Breast epithelium (tissue), 4 donors: Measurements from ENCODE around the gene GLYR1. TPM values are rescaled to one million over a fixed set of nuclear protein-coding genes. Genes with fewer than 3 reads are reported as not detected.

ENCODE experiments used
- DNase-seq, 2 donors: peaks; one replicate each; pipeline ENCODE4 v3.0.0-alpha.2; 2019; ENCODE audit warnings: low spot score in 2 of 2
- H3K27ac ChIP-seq, 2 donors: fragments of 200-600 bp; sonication (generic) in 1 of 2; one replicate each; pipeline ENCODE4 v1.5.1; 2016 to 2019; ENCODE audit warnings: mild to moderate bottlenecking in 1 of 2
- H3K27me3 ChIP-seq, 2 donors: fragments of 200-600 bp; sonication (generic) in 1 of 2; one replicate each; pipeline versions ENCODE4 v1.5.1 to v1.6.0; 2017 to 2019; ENCODE audit warnings: control low read depth in 1 of 2, mild to moderate bottlenecking in 1 of 2
- H3K36me3 ChIP-seq: fragments of 200-600 bp; one replicate; pipeline ENCODE4 v1.5.1; 2019
- H3K4me1 ChIP-seq, 2 donors: fragments of 200-600 bp; sonication (generic); one replicate each; pipeline ENCODE4 v1.5.1; 2016 to 2019; ENCODE audit warnings: control low read depth in 1 of 2
- H3K4me3 ChIP-seq, 3 donors: fragments of 200-600 bp; sonication (generic); 1 replicate in 2 of 3; 2 replicates in 1 of 3; pipeline ENCODE4 v1.5.1; 2016 to 2019; ENCODE audit warnings: mild to moderate bottlenecking in 3 of 3, moderate library complexity in 2 of 3
- H3K9me3 ChIP-seq, 2 donors: fragments of 200-600 bp; sonication (generic) in 1 of 2; one replicate each; pipeline ENCODE4 v1.5.1; 2016 to 2019; ENCODE audit warnings: control low read depth in 1 of 2
- POLR2A ChIP-seq: fragments of 450-650 bp; IDR thresholded peaks from one replicate; pipeline ENCODE4 v1.6.1; 2016; ENCODE audit warnings: antibody characterized with exemption, mild to moderate bottlenecking, moderate library complexity
- POLR2AphosphoS5 ChIP-seq, 3 donors: sonication (generic); formaldehyde crosslinking; IDR thresholded peaks; one replicate each; pipeline ENCODE4 v1.6.1; 2017; ENCODE audit warnings: antibody characterized with exemption in 3 of 3
- intact Hi-C: fragments of 100-400 bp; cut with DNase I; formaldehyde crosslinking; loops from one replicate; pipeline ENCODE4 v1.15.1; 2023; ENCODE audit warnings: low total_unique reads
- total RNA-seq, 3 donors: library from RNA; depleted of rRNA; stranded (reverse); fragments of >200 nt; gene quantifications; one replicate each; pipeline ENCODE4 v1.1.0, GENCODE V29; 2016
- TF ChIP-seq, protein P1 (sequence below), 3 donors: fragments of 450-650 bp; IDR thresholded peaks; one replicate each; pipeline ENCODE4 v1.5.1; 2016 to 2017; ENCODE audit warnings: antibody characterized with exemption in 3 of 3, mild to moderate bottlenecking in 3 of 3, moderate library complexity in 3 of 3

Gene GLYR1
- total RNA-seq, 3 donors from 2014 or later = 57.2 to 79.0 (median 58.1) TPM

- Histone ChIP-seq H3K36me3 (peaks cover 11% of the 10 kb centered on the region), H3K27ac (no peak overlapping the region), H3K27me3 (no peaks in the 10 kb centered on the region), H3K4me1 (peaks cover 6 to 14% of the 10 kb centered on the region in 2 donors), H3K9me3 (no peaks in the 10 kb centered on the region), H3K4me3 (no peak overlapping the region)
- DNase-seq = no peak
- intact Hi-C loops = no loop called here
- TF ChIP-seq, protein P1, sequence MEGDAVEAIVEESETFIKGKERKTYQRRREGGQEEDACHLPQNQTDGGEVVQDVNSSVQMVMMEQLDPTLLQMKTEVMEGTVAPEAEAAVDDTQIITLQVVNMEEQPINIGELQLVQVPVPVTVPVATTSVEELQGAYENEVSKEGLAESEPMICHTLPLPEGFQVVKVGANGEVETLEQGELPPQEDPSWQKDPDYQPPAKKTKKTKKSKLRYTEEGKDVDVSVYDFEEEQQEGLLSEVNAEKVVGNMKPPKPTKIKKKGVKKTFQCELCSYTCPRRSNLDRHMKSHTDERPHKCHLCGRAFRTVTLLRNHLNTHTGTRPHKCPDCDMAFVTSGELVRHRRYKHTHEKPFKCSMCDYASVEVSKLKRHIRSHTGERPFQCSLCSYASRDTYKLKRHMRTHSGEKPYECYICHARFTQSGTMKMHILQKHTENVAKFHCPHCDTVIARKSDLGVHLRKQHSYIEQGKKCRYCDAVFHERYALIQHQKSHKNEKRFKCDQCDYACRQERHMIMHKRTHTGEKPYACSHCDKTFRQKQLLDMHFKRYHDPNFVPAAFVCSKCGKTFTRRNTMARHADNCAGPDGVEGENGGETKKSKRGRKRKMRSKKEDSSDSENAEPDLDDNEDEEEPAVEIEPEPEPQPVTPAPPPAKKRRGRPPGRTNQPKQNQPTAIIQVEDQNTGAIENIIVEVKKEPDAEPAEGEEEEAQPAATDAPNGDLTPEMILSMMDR (IDR thresholded peaks at IDR 0.05) = no peak
- TF ChIP-seq POLR2AphosphoS5 (IDR thresholded peaks at IDR 0.05) (no peak), POLR2A (no peak)
Measured at GRCh38 chr16:4763791-4764190, 83.3 kb downstream of the GLYR1 start.

DNA sequence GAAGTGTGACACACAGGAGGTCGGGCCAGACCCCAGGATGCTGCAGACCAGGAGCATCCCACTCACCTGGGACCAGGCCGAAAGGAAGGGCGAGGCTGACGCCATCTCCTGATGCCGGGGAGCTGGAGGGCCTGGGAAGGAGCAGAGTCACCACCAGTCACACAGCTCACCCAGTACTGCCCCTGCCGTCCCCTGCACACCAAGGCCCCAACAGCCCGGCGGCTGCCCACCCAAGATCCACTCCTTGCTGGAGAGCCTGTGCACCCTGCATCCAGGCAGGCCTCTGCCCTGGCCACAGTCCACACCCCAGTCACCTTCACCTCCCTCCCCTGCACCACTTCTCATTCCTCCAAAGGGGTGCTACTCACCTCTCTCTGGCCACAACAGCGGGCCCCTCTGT is 84.9 kb downstream of the GLYR1 start:
- intact Hi-C loops = no loop called here
- no peak overlapping the region for H3K27ac ChIP-seq
- peaks cover 11% of the 10 kb centered on the region for H3K36me3 ChIP-seq
- peaks cover 6 to 14% of the 10 kb centered on the region in 2 donors for H3K4me1 ChIP-seq
- TF ChIP-seq, protein P1 (IDR thresholded peaks at IDR 0.05) = no peak
- H3K9me3 ChIP-seq = no peaks in the 10 kb centered on the region
- H3K4me3 ChIP-seq = no peak overlapping the region
- DNase-seq = no peak
- H3K27me3 ChIP-seq = no peaks in the 10 kb centered on the region

GRCh38 chr16:4760221-4760910 is 86.7 kb downstream of the GLYR1 start:
- Histone ChIP-seq H3K36me3 (peaks cover 11% of the 10 kb centered on the region), H3K4me3 (no peak overlapping the region), H3K27me3 (no peaks in the 10 kb centered on the region), H3K9me3 (no peaks in the 10 kb centered on the region), H3K27ac (no peak overlapping the region), H3K4me1 (peaks cover 0 to 4% of the 10 kb centered on the region in 2 donors)
- DNase-seq = no peak
- intact Hi-C loops = no loop called here
- TF ChIP-seq POLR2A = no peak
- TF ChIP-seq, protein P1 (IDR thresholded peaks at IDR 0.05) = no peak

DNA sequence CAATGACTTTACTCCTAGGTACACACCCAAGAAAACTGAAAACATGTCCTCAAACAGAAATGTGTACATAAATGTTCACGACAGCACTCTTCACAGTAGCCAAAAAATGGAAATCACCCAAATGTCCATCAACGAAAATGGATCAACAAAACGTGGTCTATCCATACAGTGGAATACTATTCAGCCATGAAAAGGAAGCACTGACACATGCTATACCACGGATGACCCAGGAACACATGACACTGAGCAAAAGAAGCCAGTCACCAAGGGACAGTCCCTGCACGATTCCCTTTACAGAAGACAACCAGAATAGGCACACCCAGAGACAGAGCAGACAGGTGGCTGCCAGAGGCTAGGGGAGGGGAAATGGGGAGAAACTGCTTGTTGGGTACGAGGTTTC is 91.4 kb downstream of the GLYR1 start:
- Histone ChIP-seq H3K27me3 (no peaks in the 10 kb centered on the region), H3K4me1 (no peaks in the 10 kb centered on the region), H3K9me3 (no peaks in the 10 kb centered on the region), H3K27ac (no peak overlapping the region), H3K36me3 (peaks cover 20% of the 10 kb centered on the region), H3K4me3 (no peak overlapping the region)
- no peak for DNase-seq
- intact Hi-C loops = no loop called here
- TF ChIP-seq, protein P1 (IDR thresholded peaks at IDR 0.05) = no peak
- no peak for TF ChIP-seq POLR2A

- H3K9me3 ChIP-seq = no peaks in the 10 kb centered on the region
- no peak for DNase-seq
- peaks cover 12% of the 10 kb centered on the region for H3K36me3 ChIP-seq
- no peak overlapping the region for H3K4me3 ChIP-seq
- H3K27me3 ChIP-seq = no peaks in the 10 kb centered on the region
- intact Hi-C loops = no loop called here
- no peak for TF ChIP-seq POLR2AphosphoS5 (IDR thresholded peaks at IDR 0.05)
- TF ChIP-seq, protein P1 (IDR thresholded peaks at IDR 0.05) = no peak
- no peak for TF ChIP-seq POLR2A
- H3K4me1 ChIP-seq = no peaks in the 10 kb centered on the region
- no peak overlapping the region for H3K27ac ChIP-seq
Measured at GRCh38 chr16:4754865-4755264, 92.2 kb downstream of the GLYR1 start.
